SK-N-MC (cell line): ENCODE data around the gene ADSS2.

Source experiments
- EZH2 ChIP-seq: fragments of 200-600 bp; sonication (generic); IDR thresholded peaks from one replicate; pipeline ENCODE4 v1.6.1; 2017; ENCODE audit warnings: antibody characterized with exemption
- POLR2AphosphoS5 ChIP-seq: IDR thresholded peaks from 2 replicates; pipeline ENCODE4 v1.6.1; 2012; ENCODE audit warnings: mild to moderate bottlenecking, low read depth, low read length, borderline replicate concordance

GRCh38 chr1:244473059-244473605, 21.4 kb upstream of the ADSS2 start:
- TF ChIP-seq EZH2 (no peak), POLR2AphosphoS5 (no peak)
